Endometrium (tissue), 2 donors: ENCODE data around the gene SLC19A1.

Experiments used
- FAIRE-seq: peaks from 2 replicates; lab custom pipeline; 2012; peaks lifted over from hg19 to GRCh38; lab: Jason Lieb, UNC
- donor health status: control.
- donor health status: control.

SLC19A1 gene

DNA sequence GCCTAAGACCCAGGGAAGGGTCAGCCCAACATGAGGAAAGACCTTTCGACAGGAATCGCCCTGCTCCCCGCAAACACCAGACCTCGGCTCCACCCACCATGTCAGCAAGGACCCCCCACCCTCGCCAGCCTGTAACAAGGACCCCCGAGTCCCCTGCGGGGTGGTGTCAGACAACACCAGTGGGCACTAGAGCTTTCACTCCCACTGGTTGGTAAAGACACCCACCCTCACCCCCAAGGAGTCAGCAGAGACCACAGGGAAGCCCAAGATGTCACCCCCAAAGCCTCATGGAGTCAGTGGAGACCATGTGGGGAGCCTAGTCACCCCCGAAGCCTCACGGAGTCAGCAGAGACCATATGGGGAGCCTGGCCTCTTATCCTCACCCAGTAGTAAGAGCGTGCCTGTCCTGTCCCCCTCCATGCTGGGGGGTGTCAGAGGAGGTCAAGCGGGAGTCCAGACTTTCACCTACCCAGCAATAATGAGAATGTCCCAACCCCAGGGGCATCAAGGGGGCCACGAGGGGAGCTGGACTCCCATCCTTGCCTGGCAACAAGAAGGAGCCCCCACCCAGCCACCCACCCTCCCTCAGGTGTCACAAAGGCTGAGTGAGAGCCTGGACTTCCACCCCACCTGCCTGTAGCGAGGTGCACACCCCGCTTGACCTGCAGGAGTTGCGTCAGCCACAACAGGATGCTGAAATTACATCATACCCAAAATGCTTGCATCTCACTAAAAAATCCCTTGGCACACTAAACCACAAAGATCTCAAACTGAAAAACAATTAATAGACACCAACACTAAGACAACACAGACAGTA lies 24.8 kb downstream of the SLC19A1 start:
- FAIRE-seq, result no peak

DNA sequence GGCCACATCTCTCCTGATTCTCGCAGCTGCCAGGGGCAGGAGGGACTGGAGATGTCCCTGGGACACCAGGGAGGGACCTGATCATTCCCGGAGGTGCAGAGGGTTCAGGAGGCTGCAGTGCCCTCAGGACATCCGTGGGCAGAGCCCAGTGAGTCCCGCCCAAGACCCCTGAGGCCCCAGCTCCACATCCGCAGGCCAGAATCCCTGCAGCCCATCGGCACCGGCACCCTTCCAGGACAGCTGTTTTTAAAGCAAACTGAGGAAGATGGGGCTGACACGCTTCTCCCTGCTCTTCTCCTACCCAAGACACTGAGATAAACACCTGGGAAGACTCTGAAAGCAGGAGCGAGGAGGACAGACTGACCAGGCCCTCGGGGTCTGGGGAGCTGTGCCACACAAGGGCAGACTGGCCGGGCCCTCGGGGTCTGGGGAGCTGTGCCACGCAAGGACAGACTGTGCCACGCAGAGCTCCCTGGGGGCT lies 25.5 kb downstream of the SLC19A1 start:
- no peak for FAIRE-seq

DNA sequence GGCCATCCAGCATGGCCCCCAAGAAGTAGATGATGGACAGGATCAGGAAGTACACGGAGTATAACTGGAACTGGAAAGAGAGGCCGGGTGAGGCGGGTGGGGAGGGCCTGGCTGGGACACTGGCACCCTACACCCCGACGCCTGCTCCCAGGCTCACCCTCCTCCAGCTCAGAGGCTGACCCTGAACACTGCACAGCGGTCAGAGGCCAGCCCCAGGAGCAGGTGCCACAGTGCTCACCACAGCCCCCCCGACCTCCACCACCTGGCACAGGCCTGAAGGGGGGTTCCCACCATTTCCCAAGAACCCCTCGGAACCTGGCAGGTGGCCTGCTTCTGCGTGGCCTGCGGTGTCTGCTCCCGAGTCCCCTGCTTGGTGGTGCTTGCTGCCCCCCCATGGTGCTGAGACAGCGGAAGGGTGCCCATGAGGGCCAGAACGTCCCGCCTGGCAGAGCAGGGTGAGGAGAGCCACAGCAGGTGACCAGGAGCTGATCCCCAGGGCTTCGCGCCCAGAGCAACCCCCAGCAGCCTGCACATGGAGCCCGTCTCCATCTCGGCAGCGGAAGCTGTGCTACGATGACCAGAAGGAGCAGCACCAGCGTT lies 26.1 kb downstream of the SLC19A1 start:
- no peak for FAIRE-seq

DNA sequence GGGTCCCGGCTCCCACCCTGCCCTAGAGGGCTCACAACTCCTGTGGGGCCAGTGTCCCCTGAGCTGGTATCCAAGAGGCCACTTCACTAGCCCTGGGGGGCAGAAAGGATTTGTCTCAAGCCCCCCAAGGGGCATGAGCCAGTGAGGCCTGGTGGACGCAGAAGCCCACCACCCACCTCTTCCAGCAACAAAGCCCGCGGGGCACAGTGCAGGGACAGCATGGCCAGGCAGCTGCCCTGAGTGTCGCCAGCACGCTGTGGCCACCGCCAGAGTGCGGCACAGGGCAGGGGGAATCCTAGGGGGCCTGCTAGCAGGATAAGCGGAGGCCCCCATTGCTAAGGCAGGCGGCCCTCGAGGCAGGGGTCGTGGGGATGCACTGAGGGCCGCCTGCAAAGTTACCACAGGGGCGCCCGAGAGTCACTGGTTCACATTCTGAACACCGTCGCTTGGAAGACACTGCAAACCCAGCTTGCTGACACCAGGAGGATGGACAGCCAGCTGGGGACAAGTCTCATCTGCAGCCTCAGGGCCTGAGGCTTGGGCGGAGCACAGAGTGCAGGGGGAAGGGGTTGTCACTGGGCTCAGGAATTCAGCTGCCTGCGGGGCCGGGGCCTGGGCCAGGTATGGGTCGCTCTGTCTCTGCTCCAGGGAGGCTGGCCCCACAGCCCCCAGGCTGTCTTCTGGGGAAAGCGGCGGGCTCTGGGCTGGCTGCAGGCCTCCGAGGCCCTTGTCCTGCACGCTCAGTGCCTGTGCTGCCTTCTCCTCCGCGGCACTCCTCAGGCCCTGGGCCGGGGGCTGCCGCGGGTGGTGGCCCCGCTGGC lies 26.8 kb downstream of the SLC19A1 start:
- FAIRE-seq, result no peak

DNA sequence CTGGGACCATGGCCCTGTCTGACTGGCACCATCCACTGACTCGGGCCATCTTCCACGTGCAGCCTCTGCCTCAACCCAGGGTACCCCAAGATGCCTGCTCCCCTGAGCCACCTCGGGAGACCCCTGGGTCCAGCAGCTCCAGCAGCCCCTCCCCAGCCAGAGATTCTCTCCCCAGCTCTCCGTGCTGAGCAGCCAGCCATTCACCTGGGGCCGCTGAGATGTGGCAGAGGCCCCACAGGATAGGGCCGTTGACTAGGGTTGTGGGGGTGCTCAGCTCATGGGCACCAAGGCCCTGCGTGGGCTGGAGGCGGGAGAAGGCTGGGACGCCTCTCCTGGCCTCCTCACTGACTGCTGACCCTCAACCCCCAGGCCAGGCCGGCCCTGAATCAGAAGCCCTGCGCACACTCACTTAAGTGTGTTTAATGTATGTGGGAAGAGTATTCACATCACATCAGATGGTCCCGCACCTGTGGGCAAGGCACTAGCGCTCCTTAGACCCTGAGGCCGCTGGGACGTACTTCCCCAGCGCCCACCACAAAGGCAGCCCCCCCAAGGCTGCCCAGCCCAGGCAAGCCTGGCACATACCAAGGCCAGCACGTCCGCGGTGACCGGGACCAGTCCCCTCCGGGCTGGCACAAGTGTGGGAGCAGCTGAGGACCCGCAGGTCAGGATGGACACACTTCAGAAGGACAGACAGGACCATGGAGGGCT lies 27.8 kb downstream of the SLC19A1 start:
- no peak for FAIRE-seq

DNA sequence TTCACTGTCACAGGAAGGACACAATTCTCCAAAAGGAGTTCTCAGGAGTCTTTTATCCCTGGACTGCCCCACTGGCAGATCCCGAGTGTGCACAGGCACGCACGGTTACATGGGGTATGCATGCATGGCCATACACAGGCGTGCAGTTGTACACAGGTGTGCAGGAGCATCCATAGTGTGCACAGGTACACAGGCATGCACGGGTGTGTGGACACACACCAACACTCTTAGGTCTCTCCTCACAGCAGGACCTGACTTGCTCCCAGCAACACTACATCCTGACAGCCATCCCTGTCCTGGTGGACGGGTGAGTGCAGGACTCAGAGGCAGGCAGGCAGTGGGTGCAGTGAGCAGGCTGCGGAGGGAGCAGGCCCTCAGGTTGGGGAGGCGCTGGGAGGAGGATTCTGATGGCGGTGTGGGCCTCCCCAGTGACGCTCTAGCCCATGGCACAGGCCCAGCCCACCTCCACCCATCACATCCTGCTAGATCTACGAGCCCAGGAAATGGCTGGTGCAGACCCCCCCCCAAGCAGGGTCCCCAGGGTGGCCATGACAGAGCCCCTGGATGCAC lies 28.4 kb downstream of the SLC19A1 start:
- FAIRE-seq, result no peak

DNA sequence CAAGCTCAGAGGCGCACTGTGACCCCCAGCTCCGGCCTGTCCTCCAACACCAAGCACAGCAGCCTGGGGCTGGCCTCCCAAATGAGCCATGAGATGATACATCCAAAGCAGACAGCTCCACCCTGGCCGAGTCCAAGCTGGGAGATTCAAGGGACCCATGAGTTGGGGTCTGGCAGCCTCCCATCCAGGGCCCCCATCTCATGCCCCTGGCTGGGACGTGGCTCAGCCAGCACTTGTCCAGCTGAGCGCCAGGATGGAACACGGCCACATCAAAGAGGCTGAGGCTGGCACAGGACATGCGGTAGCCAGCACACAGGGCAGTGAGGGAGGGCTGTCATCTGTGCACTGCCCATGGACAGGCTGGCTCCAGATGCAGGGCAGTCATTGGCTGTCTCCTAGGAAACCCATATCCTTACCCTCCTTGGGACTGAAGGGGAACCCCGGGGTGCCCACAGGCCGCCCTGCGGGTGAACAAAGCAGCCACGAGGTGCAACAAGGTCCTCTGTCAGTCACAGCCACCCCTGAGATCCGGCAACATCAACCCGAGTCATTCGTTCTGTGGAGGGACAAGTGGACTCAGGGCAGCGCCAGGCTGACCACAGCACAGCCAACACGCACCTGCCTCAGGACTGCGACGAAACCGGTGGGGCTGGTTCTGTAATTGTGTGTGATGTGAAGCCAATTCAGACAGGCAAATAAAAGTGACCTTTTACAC lies 29.1 kb downstream of the SLC19A1 start:
- FAIRE-seq, result no peak

DNA sequence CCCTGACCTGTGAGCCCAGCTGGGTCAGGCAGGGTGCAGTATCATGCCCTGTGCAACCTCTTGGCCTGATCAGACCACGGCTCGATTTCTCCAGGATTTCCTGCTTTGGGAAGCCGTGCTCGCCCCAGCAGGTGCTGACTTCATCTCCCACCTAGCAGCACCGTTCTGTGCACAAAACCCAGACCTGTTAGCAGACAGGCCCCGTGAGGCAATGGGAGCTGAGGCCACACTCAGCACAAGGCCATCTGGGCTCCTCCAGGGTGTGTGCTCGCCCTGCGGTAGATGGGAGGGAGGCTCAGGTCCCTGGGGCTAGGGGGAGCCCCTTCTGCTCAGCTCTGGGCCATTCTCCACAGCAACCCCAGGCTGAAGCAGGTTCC lies 29.6 kb downstream of the SLC19A1 start:
- no peak for FAIRE-seq

DNA sequence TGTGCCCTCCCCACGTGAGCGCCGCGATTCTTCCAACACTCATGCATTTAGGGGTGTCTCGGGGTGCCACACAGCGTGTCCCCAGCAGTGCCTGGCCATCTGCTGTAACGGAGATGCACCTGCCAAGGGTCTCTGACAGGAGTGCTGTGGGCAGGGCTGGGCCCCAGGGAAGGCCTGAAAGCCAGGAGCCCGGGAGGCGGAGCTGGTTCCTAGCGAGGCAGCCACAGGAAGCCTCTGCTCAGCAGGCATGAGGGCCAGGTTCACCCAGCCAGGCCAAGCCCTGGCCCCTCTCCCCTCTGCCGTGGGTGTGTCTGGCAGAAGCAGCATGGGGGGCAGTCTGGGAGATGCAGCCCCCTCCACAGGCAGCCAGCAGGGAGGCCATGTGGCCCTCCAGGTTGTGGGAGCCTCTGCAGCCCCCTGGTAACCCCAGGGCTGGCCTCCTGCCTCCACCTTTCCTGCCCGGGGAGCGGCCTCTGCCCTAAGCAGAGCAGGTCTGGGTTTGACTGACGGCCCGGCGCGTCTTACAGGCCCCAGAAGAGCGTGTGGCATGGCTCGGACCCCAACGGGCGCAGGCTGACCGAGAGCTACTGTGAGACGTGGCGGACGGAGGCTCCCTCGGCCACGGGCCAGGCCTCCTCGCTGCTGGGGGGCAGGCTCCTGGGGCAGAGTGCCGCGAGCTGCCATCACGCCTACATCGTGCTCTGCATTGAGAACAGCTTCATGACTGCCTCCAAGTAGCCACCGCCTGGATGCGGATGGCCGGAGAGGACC lies 30.4 kb downstream of the SLC19A1 start:
- FAIRE-seq, result no peak

DNA sequence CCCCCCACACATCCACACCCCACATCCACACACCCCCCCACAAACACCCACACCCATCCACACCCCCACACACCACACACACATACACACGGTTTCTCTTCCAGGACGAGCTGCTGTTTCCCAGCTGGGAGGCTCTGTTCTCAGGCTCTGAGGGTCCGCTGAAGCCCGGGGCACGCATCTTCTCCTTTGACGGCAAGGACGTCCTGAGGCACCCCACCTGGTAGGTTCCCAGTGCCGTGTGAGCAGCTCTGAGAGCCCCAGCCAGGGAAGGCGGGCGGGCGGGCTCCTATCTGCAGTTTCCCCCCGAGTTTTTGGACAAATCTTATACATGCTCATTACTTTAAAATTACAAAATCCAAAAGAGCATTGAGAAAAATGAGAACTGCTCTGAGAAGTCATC lies 31.2 kb downstream of the SLC19A1 start:
- FAIRE-seq, result no peak

DNA sequence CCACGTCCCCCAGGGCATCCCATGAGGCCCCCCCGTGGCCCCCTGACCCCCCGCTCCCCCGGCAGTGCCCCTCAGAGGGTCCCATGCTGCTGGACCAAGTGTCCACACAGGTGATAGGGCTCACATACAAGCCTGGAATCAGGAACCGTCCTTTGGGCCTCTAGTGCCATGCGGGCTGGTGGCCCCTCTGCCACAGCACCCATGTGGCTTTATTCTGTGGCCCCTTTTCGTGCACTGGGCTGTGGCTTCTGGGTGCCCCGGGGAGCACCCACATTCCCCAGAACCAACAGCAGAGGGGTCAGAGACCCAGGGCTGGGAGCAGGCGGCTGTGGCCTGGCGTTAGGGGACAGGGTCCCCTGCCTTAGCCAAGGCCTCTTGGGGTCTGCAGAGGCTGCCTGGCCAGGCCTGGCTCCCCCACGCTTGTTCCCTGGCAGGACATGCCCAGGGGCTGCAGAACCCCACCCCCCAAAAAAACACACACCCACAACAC lies 31.7 kb downstream of the SLC19A1 start:
- FAIRE-seq, result no peak

DNA sequence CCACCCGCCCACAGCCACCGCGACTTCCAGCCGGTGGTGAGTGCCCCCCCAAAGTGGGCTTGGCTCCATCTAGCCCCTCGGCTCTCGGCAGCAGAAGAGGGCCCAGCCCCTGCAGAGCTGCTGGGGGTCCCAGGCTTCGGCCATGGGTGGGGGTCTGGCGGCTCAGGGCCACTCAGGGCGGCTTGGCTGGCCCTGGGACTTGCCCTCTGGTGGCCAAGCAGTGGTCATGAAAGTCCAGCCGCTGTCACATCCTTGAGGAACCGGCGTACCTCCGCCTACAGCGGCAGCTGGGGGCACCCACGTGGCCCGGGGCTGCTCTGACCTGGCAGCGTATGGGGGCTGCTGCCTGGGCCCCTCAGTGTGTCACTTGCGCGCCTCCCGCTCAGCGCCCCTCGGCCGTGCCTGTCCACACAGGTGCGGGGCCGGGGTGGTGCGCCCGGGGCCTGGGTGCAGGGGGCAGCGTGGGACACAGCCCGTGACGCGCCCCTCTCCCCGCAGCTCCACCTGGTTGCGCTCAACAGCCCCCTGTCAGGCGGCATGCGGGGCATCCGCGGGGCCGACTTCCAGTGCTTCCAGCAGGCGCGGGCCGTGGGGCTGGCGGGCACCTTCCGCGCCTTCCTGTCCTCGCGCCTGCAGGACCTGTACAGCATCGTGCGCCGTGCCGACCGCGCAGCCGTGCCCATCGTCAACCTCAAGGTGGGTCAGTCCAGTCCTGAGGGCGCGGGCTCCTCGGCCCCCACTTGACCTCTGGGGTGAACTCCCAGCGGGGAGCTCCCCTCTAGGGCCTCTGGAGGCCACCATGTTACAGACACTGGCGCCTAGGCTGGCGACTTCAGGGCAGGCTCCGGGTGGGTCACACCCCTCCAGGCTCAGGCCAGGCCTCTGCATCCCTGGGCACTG lies 32.4 kb downstream of the SLC19A1 start:
- FAIRE-seq, result no peak

DNA sequence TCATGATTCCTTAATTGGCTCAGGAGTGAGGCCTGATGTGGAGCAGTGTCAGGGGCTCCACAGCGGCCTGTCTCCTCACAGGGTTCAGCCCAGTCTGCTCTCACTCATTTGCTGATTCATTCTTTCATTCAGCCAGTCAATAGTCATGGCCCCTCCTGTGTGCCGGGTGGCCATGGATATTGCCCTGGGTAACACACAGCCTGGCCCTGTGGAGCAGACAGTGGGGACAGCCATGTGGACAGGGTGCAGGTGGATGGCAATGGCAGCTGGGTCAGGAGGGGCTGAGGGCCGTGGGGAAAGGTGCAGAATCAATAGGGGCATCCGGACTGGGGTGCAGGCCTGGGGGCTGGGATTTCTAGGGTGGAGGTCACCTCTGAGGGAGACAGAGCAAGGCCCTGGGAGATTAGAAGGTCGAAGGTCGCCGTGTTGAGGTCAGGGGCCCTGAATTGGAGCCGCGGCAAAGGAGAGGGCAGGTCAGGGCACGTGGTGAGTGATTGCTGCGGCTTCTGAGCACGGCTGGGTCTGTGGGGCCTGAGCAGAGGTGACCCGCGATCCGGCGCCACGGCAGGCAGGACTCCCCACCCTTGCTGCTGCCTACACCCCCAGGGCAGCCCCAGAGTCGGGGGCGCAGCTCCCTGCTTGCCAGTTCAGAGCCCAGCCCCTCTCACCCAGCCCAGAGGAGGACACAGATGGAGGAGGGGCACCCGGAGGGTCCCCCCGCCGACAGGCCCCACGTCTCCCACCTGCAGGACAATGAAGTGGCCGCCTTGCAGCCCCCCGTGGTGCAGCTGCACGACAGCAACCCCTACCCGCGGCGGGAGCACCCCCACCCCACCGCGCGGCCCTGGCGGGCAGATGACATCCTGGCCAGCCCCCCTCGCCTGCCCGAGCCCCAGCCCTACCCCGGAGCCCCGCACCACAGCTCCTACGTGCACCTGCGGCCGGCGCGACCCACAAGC lies 33.4 kb downstream of the SLC19A1 start:
- no peak for FAIRE-seq

DNA sequence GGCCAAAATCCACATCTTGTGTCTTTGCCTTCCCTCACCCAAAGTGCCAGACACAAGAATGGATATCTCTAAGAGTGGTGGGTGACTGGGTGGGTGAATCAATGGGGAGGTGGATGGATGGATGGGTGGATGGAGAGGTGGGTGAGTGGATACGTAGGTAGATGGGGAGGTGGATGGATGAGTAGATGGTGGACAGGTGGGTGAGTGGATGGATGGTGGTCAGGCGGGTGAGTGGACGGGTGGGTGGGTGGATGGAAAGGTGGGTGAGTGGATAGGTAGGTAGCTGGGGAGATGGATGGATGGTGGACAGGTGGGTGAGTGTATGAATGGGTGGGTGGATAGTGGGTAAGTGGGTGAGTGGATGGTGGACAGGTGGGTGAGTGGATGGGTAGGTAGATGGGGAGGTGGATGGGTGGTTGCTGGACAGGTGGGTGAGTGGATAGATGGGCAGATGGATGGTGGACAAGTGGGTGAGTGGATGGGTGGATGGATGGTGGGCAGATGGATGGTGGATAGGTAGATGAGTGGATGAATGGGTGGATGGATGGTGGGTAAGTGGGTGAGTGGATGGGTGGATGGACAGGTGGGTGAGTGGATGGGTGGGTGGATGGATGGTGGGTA lies 34.2 kb downstream of the SLC19A1 start:
- FAIRE-seq, result no peak

DNA sequence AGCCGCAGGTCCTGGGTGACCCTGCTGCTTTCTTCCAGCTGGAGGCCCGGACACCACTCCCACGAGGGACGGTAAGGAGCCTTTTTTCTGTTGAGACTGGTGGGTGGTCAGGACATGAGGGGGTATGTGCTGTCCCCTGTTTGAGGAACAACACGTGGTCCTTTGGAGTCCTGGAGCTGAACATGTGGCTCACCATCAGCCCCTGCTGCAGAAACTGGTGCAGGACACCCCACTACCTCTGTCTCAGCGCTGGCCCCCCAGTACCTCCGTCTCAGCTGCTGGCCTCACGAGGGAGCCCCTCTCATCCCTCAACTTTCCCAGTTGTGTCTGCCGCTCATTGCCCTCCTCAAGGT lies 34.7 kb downstream of the SLC19A1 start:
- FAIRE-seq, result no peak

DNA sequence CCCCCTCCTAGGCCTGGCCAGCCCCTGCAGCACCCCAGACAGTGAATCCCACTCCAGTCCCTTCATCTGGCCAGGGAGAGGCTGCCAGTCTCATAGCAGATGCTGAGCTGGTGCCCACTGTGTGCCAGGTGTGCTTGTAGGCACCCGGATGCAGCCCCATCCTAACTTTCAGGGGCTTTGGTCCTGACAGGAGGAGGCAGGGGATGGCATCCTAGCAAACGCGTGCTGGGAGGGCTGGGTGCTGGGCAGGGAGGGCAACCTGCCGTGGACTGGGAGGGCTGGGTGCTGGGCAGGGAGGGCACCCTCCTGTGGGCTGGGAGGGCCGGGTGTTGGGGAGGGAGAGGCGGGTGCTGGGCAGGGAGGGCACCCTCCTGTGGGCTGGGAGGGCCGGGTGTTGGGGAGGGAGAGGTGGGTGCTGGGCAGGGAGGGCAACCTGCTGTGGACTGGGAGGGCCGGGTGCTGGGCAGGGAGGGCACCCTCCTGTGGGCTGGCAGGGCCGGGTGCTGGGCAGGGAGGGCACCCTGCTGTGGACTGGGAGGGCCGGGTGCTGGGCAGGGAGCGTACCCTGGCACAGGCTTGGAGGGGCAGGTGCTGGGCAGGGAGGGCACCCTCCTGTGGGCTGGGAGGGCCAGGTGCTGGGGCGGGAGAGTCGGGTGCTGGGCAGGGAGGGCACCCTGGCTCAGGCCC lies 35.3 kb downstream of the SLC19A1 start:
- FAIRE-seq, result no peak

DNA sequence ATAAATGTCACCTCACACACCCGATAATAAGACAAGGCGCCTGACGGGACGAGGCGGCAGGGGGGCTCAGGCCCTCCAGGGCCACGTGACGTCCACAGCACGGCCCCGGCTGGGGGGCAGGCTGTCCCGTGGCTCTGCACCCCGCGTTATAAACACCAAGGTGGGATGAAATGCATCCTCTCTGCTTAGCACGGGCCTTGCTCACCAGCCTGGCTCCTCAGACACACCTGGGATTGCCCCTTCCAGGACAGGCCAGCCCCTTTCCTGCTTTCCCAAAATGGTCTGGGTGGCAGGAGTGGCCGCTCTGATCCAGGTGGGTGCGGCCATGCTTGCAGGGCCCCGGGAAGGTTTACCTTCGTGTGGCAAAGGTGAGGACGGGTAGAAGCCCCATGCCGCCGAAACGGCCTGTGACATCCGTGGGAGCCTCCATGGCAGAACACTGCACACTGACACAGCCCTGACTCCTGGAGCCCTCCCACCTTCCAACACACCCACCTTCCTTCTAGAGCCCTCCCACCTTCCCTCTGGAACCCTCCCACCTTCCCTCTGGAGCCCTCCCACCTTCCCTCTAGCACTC lies 35.9 kb downstream of the SLC19A1 start:
- no peak for FAIRE-seq
